HCT116 (cell line): ENCODE measurements around the gene GPR15. TPM values are rescaled to one million over a fixed set of nuclear protein-coding genes. Genes with fewer than 3 reads are reported as not detected.
"Not testable (repeated sequence)": the region's sequence is repeated elsewhere in the genome, so short reads cannot be mapped to it uniquely, and the experiment has no call there.

Experiments
- ATAC-seq: fragments of 200-7000 bp; cut with Tn5 transposase; 2 replicates; pipeline ENCODE4 v1.9.1; 2020; ENCODE audit warnings: mild to moderate bottlenecking, moderate library complexity
- BruUV-seq: library from RNA; stranded (reverse); fragments of 400-500 nt; replicated peaks from 2 replicates; lab custom pipeline; 2021; lab: Mats Ljungman, UMichigan
- CTCF ChIA-PET: fragments of 300-600 bp; sonication (Branson Sonifier 250); formaldehyde crosslinking; loops from one replicate; lab custom pipeline; 2021; ENCODE audit warnings: antibody characterized with exemption; lab: Charles Lee
- POLR2A ChIA-PET: fragments of 300-600, 350-600 bp; sonication (Branson Sonifier 250); formaldehyde crosslinking; loops from one replicate; lab custom pipeline; 2021; ENCODE audit warnings: antibody characterized with exemption; lab: Charles Lee
- RAD21 ChIA-PET, 2 experiments: fragments of 300-600 bp; sonication (Branson Sonifier 250); formaldehyde crosslinking; loops; one replicate each; lab custom pipeline; 2023; ENCODE audit warnings: low total read pairs in 2 of 2; ENCODE audit not compliant: uncharacterized antibody in 2 of 2, unreplicated experiment in 2 of 2, low non-redundant PET in 1 of 2; lab: Charles Lee
- DNase-seq: peaks from one replicate; pipeline ENCODE4 v3.0.0-alpha.2; 2010; ENCODE audit warnings: low read depth, low spot score
- H2AFZ ChIP-seq: fragments of 200-600 bp; shearing (Covaris generic), sonication (generic); 2 replicates; pipeline ENCODE4 v1.6.1; 2017; ENCODE audit warnings: low read depth, mixed run types, mixed read lengths, antibody characterized with exemption, low read length; ENCODE audit not compliant: poor library complexity, severe bottlenecking
- H3K27ac ChIP-seq: 2 replicates; pipeline ENCODE4 v1.5.1; 2012; ENCODE audit warnings: low read depth, low read length
- H3K27me3 ChIP-seq: fragments of 200-600 bp; sonication (generic); 2 replicates; pipeline ENCODE4 v1.6.1; 2016; ENCODE audit warnings: mixed run types, low read length, mixed read lengths; ENCODE audit not compliant: insufficient read depth
- H3K36me3 ChIP-seq, 2 experiments: fragments of 200-500 bp in 1 of 2; fragments of 200-600 bp in 1 of 2; sonication (Bioruptor generic) in 1 of 2; sonication (generic) in 1 of 2; 2 replicates each; pipeline versions ENCODE4 v1.5.1 to v1.6.1; 2014 to 2016; ENCODE audit warnings: low read length in 2 of 2, inconsistent platforms in 1 of 2, mixed read lengths in 1 of 2, mixed run types in 1 of 2; ENCODE audit not compliant: insufficient read depth in 2 of 2, control insufficient read depth in 1 of 2
- H3K4me1 ChIP-seq, 2 experiments: fragments of 200-600 bp in 1 of 2; sonication (generic) in 1 of 2; 2 replicates each; pipeline versions ENCODE4 v1.5.1 to v1.6.1; 2012 to 2017; ENCODE audit warnings: low read length in 2 of 2, inconsistent platforms in 1 of 2, mild to moderate bottlenecking in 1 of 2, mixed read lengths in 1 of 2, mixed run types in 1 of 2, moderate library complexity in 1 of 2; ENCODE audit not compliant: insufficient read depth in 2 of 2, control insufficient read depth in 1 of 2
- H3K4me2 ChIP-seq: fragments of 200-600 bp; sonication (generic); 2 replicates; pipeline ENCODE4 v1.6.1; 2017; ENCODE audit warnings: mixed run types, low read length, mixed read lengths
- H3K4me3 ChIP-seq, 2 experiments: fragments of 200-600 bp in 1 of 2; sonication (generic) in 1 of 2; replicated peaks in 1 of 2; 2 replicates each; pipeline ENCODE4 v1.5.1; 2011 to 2016; ENCODE audit warnings: low read length in 2 of 2, control low read depth in 1 of 2, low read depth in 1 of 2, mild to moderate bottlenecking in 1 of 2, mixed read lengths in 1 of 2, mixed run types in 1 of 2
- H3K79me2 ChIP-seq: fragments of 200-600 bp; sonication (generic); 2 replicates; pipeline ENCODE4 v1.6.1; 2017; ENCODE audit warnings: mild to moderate bottlenecking, mixed run types, low read length, moderate library complexity, mixed read lengths; ENCODE audit not compliant: insufficient read depth
- H3K9ac ChIP-seq: fragments of 200-600 bp; sonication (generic); 2 replicates; pipeline ENCODE4 v1.6.1; 2016; ENCODE audit warnings: low read length, mixed read lengths
- H3K9me2 ChIP-seq: fragments of 200-600 bp; sonication (generic), shearing (Covaris generic); 2 replicates; pipeline ENCODE4 v1.6.1; 2017; ENCODE audit warnings: mixed run types, mild to moderate bottlenecking, moderate library complexity; ENCODE audit not compliant: insufficient read depth
- H3K9me3 ChIP-seq, 2 experiments: fragments of 200-500 bp in 1 of 2; fragments of 200-600 bp in 1 of 2; sonication (Bioruptor generic) in 1 of 2; sonication (generic) in 1 of 2; 2 replicates each; pipeline ENCODE4 v1.6.1; 2014 to 2017; ENCODE audit warnings: low read length in 2 of 2, mixed read lengths in 2 of 2, inconsistent platforms in 1 of 2, low read depth in 1 of 2, mild to moderate bottlenecking in 1 of 2, mixed run types in 1 of 2, moderate library complexity in 1 of 2; ENCODE audit not compliant: control insufficient read depth in 1 of 2, insufficient read depth in 1 of 2
- H4K20me1 ChIP-seq: fragments of 200-600 bp; sonication (generic), shearing (Covaris generic); 2 replicates; pipeline ENCODE4 v1.6.1; 2017; ENCODE audit warnings: mixed run types, mild to moderate bottlenecking, moderate library complexity; ENCODE audit not compliant: insufficient read depth
- ELF1 ChIP-seq: IDR thresholded peaks from 2 replicates; pipeline ENCODE4 v1.6.1; 2012; ENCODE audit warnings: low read depth, borderline replicate concordance
- EZH2 ChIP-seq: fragments of 200-600 bp; sonication (generic); IDR thresholded peaks from 2 replicates; pipeline ENCODE4 v1.6.1; 2017; ENCODE audit warnings: antibody characterized with exemption, mixed run types
- FOSL1 ChIP-seq: IDR thresholded peaks from 2 replicates; pipeline ENCODE4 v1.6.1; 2012; ENCODE audit warnings: low read depth
- SRF ChIP-seq: IDR thresholded peaks from 2 replicates; pipeline ENCODE4 v1.6.1; 2012; ENCODE audit warnings: low read depth
- intact Hi-C: fragments of 100-400 bp; cut with micrococcal nuclease; formaldehyde crosslinking; loops from 2 replicates; pipeline ENCODE4 v1.10.0; 2022
- total RNA-seq: library from RNA; stranded (reverse); gene quantifications from one replicate; pipeline ENCODE4 v1.2.1, GENCODE V29; 2021; ENCODE audit not compliant: unreplicated experiment

GPR15 gene
- total RNA-seq, 1 experiment from 2014 or later = 1.1 TPM

DNA sequence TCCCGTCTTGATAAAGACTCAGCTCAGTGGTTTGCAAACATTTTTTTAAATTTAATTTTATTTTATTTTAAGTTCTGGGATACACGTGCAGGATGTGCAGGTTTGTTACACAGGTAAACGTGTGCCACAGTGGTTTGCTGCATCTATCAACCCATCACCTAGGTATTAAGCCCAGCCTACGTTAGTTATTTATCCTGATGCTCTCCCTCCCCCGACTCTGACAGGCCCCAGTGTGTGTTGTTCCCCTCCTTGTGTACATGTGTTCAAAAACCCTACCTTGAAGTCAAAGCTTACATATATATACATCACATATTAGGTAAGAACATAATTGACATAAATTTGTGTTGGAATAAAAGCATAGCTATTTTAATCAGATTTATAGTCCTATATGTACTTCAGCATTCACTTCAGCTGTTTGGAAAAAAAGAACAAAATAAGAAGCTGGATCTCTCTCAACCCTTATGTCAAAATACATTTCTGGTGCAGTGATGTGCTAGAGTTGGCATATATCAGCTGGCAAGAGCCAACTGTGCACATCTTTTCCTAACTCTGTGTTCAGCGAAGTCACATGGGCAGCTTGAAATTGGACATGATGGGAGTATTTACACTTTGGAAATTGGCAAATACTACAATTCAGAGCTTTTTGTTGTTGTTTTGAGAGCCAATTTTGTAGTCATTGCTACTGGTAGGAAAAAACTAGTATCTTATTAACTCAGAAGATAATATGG is 26.5 kb downstream of the GPR15 start:
- Histone ChIP-seq H3K36me3 (no peaks in the 10 kb centered on the region), H3K27ac (peak overlapping the region; percentile 98)
- intact Hi-C loops = no loop called here
- no peak for TF ChIP-seq ELF1
- no peak for TF ChIP-seq EZH2
- TF ChIP-seq FOSL1 = no peak
- no peak for TF ChIP-seq SRF
- TF ChIP-seq, all 23 proteins: peak for 0
- peak overlapping the region; percentile 60; the same call in 1 of the 2 replicates for H3K4me2 ChIP-seq
- ChIA-PET RAD21 (interaction anchor here in 1 of 2 experiments (1.1 kb wide), 1 partner anchor 35 kb away, joined by 5 read pairs; the partner anchor contains the start of gene CLDND1), CTCF (interaction anchor here (0.7 to 1.3 kb wide), 2 partner anchors 16 to 36 kb away, joined by 3 to 4 read pairs; no protein-coding TSS in a partner anchor), POLR2A (interaction anchor here (0.6 to 2.3 kb wide), 7 partner anchors 9 to 36 kb away, joined by 3 to 8 read pairs (median 3); partner anchors contain the start of genes CLDND1 and CPOX)
- no TSS peak for BruUV-seq
- no peak overlapping the region for H2AFZ ChIP-seq
- no peaks in the 10 kb centered on the region for H4K20me1 ChIP-seq
- H3K9me3 ChIP-seq = no peaks in the 10 kb centered on the region
- ATAC-seq (no peak), DNase-seq (no peak)
- H3K27me3 ChIP-seq = no peaks in the 10 kb centered on the region
- H3K9me2 ChIP-seq = no peaks in the 10 kb centered on the region
- H3K79me2 ChIP-seq = peaks cover 14% of the 10 kb centered on the region
- H3K4me1 ChIP-seq = peaks cover 74 to 84% of the 10 kb centered on the region in 2 experiments
- peak overlapping the region; percentile 71 for H3K9ac ChIP-seq
- H3K4me3 ChIP-seq = no peak overlapping the region

DNA sequence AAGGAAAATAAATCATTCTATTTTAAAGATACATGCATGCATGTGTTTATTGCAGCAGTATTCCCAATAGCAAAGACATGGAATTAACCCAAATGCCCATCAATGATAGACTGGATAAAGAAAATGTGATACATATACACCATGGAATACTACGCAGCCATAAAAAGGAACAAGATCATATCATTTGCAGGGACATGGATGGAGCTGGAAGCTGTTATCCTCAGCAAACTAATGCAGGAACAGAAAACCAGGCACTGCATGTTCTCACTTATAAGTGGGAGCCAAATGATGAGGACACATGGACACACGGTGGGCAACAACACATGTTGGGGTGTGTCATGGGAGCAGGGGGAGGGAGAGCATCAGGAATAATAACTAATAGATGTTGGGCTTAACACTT is 28.0 kb downstream of the GPR15 start:
- H3K4me2 ChIP-seq, DNase-seq, RAD21 ChIA-PET, H3K27me3 ChIP-seq, H3K36me3 ChIP-seq, H3K4me3 ChIP-seq, H3K79me2 ChIP-seq, H3K9me3 ChIP-seq, POLR2A ChIA-PET, H3K9me2 ChIP-seq, H4K20me1 ChIP-seq, intact Hi-C loops, H2AFZ ChIP-seq, H3K9ac ChIP-seq, ATAC-seq, BruUV-seq: not testable (repeated sequence)
- CTCF ChIA-PET = interaction anchor here (2.0 kb wide), 1 partner anchor 14 kb away, joined by 4 read pairs; no protein-coding TSS in a partner anchor
- peak overlapping the region; percentile 98 for H3K27ac ChIP-seq
- H3K4me1 ChIP-seq = peaks cover 74 to 84% of the 10 kb centered on the region in 2 experiments
